Measurements from ENCODE around the gene PERM1. TPM values are rescaled to one million over a fixed set of nuclear protein-coding genes. Genes with fewer than 3 reads are reported as not detected.

PERM1 gene
- total RNA-seq, 1 experiment from 2014 or later: not detected

GRCh38 chr1:980137-980571, 1.7 kb downstream of the PERM1 start (continued):
- TF ChIP-seq CBFB (CRISPR knock-in tag; IDR thresholded peaks at IDR 0.05; ENCODE audit: low read depth): no peak

GRCh38 chr1:979744-980072, 2.2 kb downstream of the PERM1 start:
- ATAC-seq: no peak
- POLR2A ChIA-PET: no interaction called here
- CTCF ChIA-PET: interaction anchor here (1.1 to 2.5 kb wide), 3 partner anchors 22 to 84 kb away, joined by 4 to 12 read pairs (median 4); no protein-coding TSS in a partner anchor

More at GRCh38 chr1:979744-980072, 2.2 kb downstream of the PERM1 start:
- TF ChIP-seq TEAD1 (CRISPR knock-in tag; IDR thresholded peaks at IDR 0.05): no peak
- no peak for TF ChIP-seq ZNF219 (CRISPR knock-in tag; IDR thresholded peaks at IDR 0.05; ENCODE audit: borderline replicate concordance)
- TF ChIP-seq OVOL2 (CRISPR knock-in tag; IDR thresholded peaks at IDR 0.05; ENCODE audit: borderline replicate concordance): no peak
- TF ChIP-seq, protein P1, sequence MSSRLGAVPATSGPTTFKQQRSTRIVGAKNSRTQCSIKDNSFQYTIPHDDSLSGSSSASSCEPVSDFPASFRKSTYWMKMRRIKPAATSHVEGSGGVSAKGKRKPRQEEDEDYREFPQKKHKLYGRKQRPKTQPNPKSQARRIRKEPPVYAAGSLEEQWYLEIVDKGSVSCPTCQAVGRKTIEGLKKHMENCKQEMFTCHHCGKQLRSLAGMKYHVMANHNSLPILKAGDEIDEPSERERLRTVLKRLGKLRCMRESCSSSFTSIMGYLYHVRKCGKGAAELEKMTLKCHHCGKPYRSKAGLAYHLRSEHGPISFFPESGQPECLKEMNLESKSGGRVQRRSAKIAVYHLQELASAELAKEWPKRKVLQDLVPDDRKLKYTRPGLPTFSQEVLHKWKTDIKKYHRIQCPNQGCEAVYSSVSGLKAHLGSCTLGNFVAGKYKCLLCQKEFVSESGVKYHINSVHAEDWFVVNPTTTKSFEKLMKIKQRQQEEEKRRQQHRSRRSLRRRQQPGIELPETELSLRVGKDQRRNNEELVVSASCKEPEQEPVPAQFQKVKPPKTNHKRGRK (CRISPR knock-in tag; IDR thresholded peaks at IDR 0.05; ENCODE audit: borderline replicate concordance): no peak
- no peak for TF ChIP-seq ZNF138 (CRISPR knock-in tag; conservative IDR thresholded peaks at IDR 0.05)
- TF ChIP-seq, protein P2, sequence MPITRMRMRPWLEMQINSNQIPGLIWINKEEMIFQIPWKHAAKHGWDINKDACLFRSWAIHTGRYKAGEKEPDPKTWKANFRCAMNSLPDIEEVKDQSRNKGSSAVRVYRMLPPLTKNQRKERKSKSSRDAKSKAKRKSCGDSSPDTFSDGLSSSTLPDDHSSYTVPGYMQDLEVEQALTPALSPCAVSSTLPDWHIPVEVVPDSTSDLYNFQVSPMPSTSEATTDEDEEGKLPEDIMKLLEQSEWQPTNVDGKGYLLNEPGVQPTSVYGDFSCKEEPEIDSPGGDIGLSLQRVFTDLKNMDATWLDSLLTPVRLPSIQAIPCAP (CRISPR knock-in tag; IDR thresholded peaks at IDR 0.05): no peak
- TF ChIP-seq ATF1 (CRISPR knock-in tag; IDR thresholded peaks at IDR 0.05): no peak
- TF ChIP-seq ETV6 (CRISPR knock-in tag; IDR thresholded peaks at IDR 0.05): no peak
- TF ChIP-seq ZNF281 (CRISPR knock-in tag; IDR thresholded peaks at IDR 0.05): no peak
- no peak for TF ChIP-seq JUN (CRISPR knock-in tag; IDR thresholded peaks at IDR 0.05)
- no peak for TF ChIP-seq SP1 (CRISPR knock-in tag; conservative IDR thresholded peaks at IDR 0.05)
- TF ChIP-seq, protein P3, sequence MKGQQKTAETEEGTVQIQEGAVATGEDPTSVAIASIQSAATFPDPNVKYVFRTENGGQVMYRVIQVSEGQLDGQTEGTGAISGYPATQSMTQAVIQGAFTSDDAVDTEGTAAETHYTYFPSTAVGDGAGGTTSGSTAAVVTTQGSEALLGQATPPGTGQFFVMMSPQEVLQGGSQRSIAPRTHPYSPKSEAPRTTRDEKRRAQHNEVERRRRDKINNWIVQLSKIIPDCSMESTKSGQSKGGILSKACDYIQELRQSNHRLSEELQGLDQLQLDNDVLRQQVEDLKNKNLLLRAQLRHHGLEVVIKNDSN (CRISPR knock-in tag; IDR thresholded peaks at IDR 0.05): no peak
- no peak for TF ChIP-seq MYBL2 (CRISPR knock-in tag; IDR thresholded peaks at IDR 0.05)
- TF ChIP-seq, protein P4, sequence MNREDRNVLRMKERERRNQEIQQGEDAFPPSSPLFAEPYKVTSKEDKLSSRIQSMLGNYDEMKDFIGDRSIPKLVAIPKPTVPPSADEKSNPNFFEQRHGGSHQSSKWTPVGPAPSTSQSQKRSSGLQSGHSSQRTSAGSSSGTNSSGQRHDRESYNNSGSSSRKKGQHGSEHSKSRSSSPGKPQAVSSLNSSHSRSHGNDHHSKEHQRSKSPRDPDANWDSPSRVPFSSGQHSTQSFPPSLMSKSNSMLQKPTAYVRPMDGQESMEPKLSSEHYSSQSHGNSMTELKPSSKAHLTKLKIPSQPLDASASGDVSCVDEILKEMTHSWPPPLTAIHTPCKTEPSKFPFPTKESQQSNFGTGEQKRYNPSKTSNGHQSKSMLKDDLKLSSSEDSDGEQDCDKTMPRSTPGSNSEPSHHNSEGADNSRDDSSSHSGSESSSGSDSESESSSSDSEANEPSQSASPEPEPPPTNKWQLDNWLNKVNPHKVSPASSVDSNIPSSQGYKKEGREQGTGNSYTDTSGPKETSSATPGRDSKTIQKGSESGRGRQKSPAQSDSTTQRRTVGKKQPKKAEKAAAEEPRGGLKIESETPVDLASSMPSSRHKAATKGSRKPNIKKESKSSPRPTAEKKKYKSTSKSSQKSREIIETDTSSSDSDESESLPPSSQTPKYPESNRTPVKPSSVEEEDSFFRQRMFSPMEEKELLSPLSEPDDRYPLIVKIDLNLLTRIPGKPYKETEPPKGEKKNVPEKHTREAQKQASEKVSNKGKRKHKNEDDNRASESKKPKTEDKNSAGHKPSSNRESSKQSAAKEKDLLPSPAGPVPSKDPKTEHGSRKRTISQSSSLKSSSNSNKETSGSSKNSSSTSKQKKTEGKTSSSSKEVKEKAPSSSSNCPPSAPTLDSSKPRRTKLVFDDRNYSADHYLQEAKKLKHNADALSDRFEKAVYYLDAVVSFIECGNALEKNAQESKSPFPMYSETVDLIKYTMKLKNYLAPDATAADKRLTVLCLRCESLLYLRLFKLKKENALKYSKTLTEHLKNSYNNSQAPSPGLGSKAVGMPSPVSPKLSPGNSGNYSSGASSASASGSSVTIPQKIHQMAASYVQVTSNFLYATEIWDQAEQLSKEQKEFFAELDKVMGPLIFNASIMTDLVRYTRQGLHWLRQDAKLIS (CRISPR knock-in tag; IDR thresholded peaks at IDR 0.05; ENCODE audit: borderline replicate concordance): no peak
- TF ChIP-seq, protein P5, sequence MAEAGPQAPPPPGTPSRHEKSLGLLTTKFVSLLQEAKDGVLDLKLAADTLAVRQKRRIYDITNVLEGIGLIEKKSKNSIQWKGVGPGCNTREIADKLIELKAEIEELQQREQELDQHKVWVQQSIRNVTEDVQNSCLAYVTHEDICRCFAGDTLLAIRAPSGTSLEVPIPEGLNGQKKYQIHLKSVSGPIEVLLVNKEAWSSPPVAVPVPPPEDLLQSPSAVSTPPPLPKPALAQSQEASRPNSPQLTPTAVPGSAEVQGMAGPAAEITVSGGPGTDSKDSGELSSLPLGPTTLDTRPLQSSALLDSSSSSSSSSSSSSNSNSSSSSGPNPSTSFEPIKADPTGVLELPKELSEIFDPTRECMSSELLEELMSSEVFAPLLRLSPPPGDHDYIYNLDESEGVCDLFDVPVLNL (CRISPR knock-in tag; IDR thresholded peaks at IDR 0.05; ENCODE audit: borderline replicate concordance, low read depth): no peak
- TF ChIP-seq ATF6 (CRISPR knock-in tag; IDR thresholded peaks at IDR 0.05): no peak
- no peak for TF ChIP-seq FOXK1 (CRISPR knock-in tag; IDR thresholded peaks at IDR 0.05)
- TF ChIP-seq SMAD3 (CRISPR knock-in tag; IDR thresholded peaks at IDR 0.05; ENCODE audit: borderline replicate concordance): no peak
- Mint-ChIP-seq H3K4me1 (peaks cover 4% of the 10 kb centered on the region), H3K27me3 (ENCODE audit: low read depth) (peaks cover 27% of the 10 kb centered on the region), H3K27ac (no peak overlapping the region), H3K36me3 (peaks cover 3% of the 10 kb centered on the region; the same call in 1 of the 2 replicates), H3K4me3 (no peak overlapping the region), H3K9me3 (peaks cover 3% of the 10 kb centered on the region)
- no peak for DNase-seq (ENCODE audit: low spot score)

Measured in WTC11 (cell line).